Activated naive CD8-positive, alpha-beta T cell treated with anti-CD3 and anti-CD28 coated beads for 36 hours (primary cell): ENCODE data around the gene PPARD. TPM values are rescaled to one million over a fixed set of nuclear protein-coding genes. Genes with fewer than 3 reads are reported as not detected.
"Not testable (repeated sequence)": the region's sequence is repeated elsewhere in the genome, so short reads cannot be mapped to it uniquely, and the experiment has no call there.

Experiments used
- DNase-seq: peaks from one replicate; pipeline ENCODE4 v3.0.0; 2021
- H3K27ac Mint-ChIP-seq: one replicate; pipeline ENCODE4 v1.8.0; 2022; ENCODE audit warnings: mild to moderate bottlenecking, moderate library complexity, mixed read lengths
- H3K27me3 Mint-ChIP-seq: one replicate; pipeline ENCODE4 v1.8.0; 2022; ENCODE audit warnings: mild to moderate bottlenecking, mixed read lengths
- H3K36me3 Mint-ChIP-seq: one replicate; pipeline ENCODE4 v1.8.0; 2021; ENCODE audit warnings: mild to moderate bottlenecking, mixed read lengths
- H3K4me1 Mint-ChIP-seq: one replicate; pipeline ENCODE4 v1.8.0; 2021; ENCODE audit warnings: mixed read lengths
- H3K4me3 Mint-ChIP-seq: one replicate; pipeline ENCODE4 v1.8.0; 2022; ENCODE audit warnings: mild to moderate bottlenecking, moderate library complexity, mixed read lengths
- H3K9me3 Mint-ChIP-seq: one replicate; pipeline ENCODE4 v1.8.0; 2022; ENCODE audit warnings: mixed read lengths
- total RNA-seq, 2 experiments: library from RNA; stranded (reverse); gene quantifications; one replicate each; pipeline ENCODE4 v1.2.3, GENCODE V29; 2021

PPARD gene
- total RNA-seq, 2 experiments from 2014 or later = 17.0 to 17.8 TPM

DNA sequence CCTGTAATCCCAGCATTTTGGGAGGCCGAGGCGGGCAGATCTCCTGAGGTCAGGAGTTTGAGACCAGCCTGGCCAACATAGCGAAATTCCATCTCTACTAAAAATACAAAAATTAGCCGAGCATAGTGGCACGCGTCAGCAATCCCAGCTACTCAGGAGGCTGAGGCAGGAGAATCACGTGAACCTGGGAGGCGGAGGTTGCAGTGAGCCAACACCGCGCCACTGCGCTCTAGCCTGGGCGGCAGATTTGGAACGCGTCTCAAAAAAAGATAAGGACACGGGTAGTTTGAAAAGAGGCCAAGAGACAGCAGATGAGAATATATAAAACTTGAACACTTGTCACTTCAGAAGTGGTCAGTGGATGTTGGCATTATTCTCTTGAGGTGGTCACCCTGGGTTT, 35.2 kb upstream of the PPARD start:
- not testable (repeated sequence) for H3K27me3 Mint-ChIP-seq, DNase-seq, H3K9me3 Mint-ChIP-seq, H3K4me3 Mint-ChIP-seq
- peaks cover 75% of the 10 kb centered on the region for H3K4me1 Mint-ChIP-seq
- peak overlapping the region; percentile 39 for H3K27ac Mint-ChIP-seq
- peaks cover 46% of the 10 kb centered on the region for H3K36me3 Mint-ChIP-seq

DNA sequence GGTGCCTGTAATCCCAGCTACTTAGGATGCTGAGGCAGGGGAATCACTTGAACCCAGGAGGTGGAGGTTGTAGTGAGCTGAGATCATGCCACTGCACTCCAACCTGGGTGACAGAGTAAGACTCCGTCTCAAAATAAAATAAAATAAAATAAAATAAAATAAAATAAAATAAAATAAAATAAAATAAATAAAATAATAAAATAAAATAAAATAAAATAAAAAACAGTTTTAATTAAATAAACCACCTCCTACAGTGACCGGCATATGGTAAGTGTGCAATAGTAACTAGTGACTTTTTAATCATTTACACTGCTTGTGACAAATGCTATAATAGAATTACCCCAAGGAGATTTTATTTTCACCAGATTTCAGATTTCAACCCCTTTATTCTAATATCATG, 33.8 kb upstream of the PPARD start:
- not testable (repeated sequence) for H3K27ac Mint-ChIP-seq, H3K4me3 Mint-ChIP-seq, DNase-seq, H3K27me3 Mint-ChIP-seq, H3K9me3 Mint-ChIP-seq
- Mint-ChIP-seq H3K36me3 (peaks cover 51% of the 10 kb centered on the region), H3K4me1 (peaks cover 72% of the 10 kb centered on the region)

DNA sequence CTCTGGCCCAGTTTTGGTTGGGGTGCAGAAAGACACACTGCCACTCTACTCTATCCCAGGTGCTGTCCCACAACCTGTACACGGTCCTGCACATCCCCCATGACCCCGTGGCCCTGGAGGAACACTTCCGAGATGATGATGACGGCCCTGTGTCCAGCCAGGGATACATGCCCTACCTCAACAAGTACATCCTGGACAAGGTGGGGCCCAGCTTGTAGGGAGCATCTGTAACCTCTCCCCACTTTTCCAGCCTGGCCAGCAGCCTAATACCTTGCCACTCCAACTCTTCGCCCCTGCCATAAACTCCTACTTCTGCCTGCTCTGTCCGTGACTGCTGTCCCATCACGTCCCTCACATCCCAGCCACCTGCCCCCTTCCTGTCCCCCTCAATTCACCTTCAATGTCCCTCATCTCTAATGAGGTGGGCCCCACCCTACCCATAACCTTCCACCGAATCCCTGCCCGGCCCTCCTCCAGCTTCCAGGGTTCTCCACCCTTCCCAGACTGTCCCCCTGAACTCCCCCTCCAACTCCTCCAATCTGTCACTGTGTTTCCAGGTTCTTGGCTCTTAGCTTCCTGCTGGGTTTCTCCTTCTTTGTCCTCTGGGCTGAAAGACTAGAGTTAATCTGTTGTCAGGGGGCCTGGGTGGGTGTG, 32.6 kb upstream of the PPARD start:
- peaks cover 51% of the 10 kb centered on the region for H3K36me3 Mint-ChIP-seq
- H3K27ac Mint-ChIP-seq = peak overlapping the region; percentile 95
- H3K4me1 Mint-ChIP-seq = peaks cover 72% of the 10 kb centered on the region
- H3K27me3 Mint-ChIP-seq = no peaks in the 10 kb centered on the region
- no peaks in the 10 kb centered on the region for H3K9me3 Mint-ChIP-seq
- H3K4me3 Mint-ChIP-seq = peak overlapping the region; percentile 47
- DNase-seq = no peak

DNA sequence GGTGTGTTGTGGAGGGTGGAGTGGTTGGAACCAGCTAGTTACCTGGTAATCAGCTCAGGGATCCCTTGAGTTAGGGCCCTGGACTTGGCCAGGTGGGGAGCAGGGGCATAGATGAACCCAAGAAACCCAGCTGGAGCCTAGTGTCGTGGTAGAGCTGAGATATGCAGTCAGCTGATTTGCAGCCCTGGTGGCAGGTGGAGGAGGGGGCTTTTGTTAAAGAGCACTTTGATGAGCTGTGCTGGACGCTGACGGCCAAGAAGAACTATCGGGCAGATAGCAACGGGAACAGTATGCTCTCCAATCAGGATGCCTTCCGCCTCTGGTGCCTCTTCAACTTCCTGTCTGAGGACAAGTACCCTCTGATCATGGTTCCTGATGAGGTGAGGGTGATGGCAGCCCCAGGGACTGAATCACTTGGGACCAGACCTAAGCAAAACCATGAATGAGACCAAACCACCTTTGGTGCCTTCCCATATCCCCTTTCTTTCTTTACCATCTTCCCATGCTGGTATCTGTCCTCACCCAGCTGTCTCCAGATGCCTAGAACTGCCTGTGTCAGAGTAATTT, 32.0 kb upstream of the PPARD start:
- Mint-ChIP-seq H3K4me1 (peaks cover 77% of the 10 kb centered on the region), H3K27me3 (no peaks in the 10 kb centered on the region), H3K9me3 (no peaks in the 10 kb centered on the region), H3K36me3 (peaks cover 56% of the 10 kb centered on the region), H3K27ac (peak overlapping the region; percentile 95), H3K4me3 (peak overlapping the region; percentile 47)
- no peak for DNase-seq

GRCh38 chr6:35311390-35312075, 30.8 kb upstream of the PPARD start:
- peak; percentile 37 for DNase-seq
- Mint-ChIP-seq H3K4me3 (peak overlapping the region; percentile 60), H3K27ac (peak overlapping the region; percentile 95), H3K9me3 (no peaks in the 10 kb centered on the region), H3K27me3 (no peaks in the 10 kb centered on the region), H3K4me1 (peaks cover 82% of the 10 kb centered on the region), H3K36me3 (peaks cover 65% of the 10 kb centered on the region)

GRCh38 chr6:35312076-35312800, 30.1 kb upstream of the PPARD start:
- DNase-seq = no peak
- H3K9me3 Mint-ChIP-seq = no peaks in the 10 kb centered on the region
- H3K4me1 Mint-ChIP-seq = peaks cover 78% of the 10 kb centered on the region
- peaks cover 64% of the 10 kb centered on the region for H3K36me3 Mint-ChIP-seq
- H3K27me3 Mint-ChIP-seq = no peaks in the 10 kb centered on the region
- peak overlapping the region; percentile 95 for H3K27ac Mint-ChIP-seq
- H3K4me3 Mint-ChIP-seq = peak overlapping the region; percentile 60

- H3K27me3 Mint-ChIP-seq = no peaks in the 10 kb centered on the region
These were observed 29.6 kb upstream of the PPARD start for GRCh38 chr6:35312807-35313206.

GRCh38 chr6:35317483-35318195, 24.7 kb upstream of the PPARD start:
- Mint-ChIP-seq H3K27ac (no peak overlapping the region), H3K4me3 (no peak overlapping the region), H3K27me3 (no peaks in the 10 kb centered on the region), H3K36me3 (peaks cover 52% of the 10 kb centered on the region), H3K4me1 (peaks cover 33% of the 10 kb centered on the region), H3K9me3 (no peaks in the 10 kb centered on the region)
- DNase-seq = no peak

More at GRCh38 chr6:35312807-35313206, 29.6 kb upstream of the PPARD start:
- Mint-ChIP-seq H3K27ac (peak overlapping the region; percentile 95), H3K36me3 (peaks cover 66% of the 10 kb centered on the region), H3K4me3 (no peak overlapping the region), H3K9me3 (no peaks in the 10 kb centered on the region), H3K4me1 (peaks cover 73% of the 10 kb centered on the region)
- DNase-seq = no peak

GRCh38 chr6:35318196-35319171, 23.9 kb upstream of the PPARD start:
- peaks cover 50% of the 10 kb centered on the region for H3K36me3 Mint-ChIP-seq
- H3K27me3 Mint-ChIP-seq = no peaks in the 10 kb centered on the region
- no peak overlapping the region for H3K27ac Mint-ChIP-seq
- peaks cover 27% of the 10 kb centered on the region for H3K4me1 Mint-ChIP-seq
- no peak overlapping the region for H3K4me3 Mint-ChIP-seq
- no peaks in the 10 kb centered on the region for H3K9me3 Mint-ChIP-seq
- DNase-seq = no peak

GRCh38 chr6:35319346-35320030, 22.9 kb upstream of the PPARD start:
- no peak for DNase-seq
- H3K4me1 Mint-ChIP-seq = peaks cover 18% of the 10 kb centered on the region
- no peaks in the 10 kb centered on the region for H3K27me3 Mint-ChIP-seq
- H3K27ac Mint-ChIP-seq = no peak overlapping the region
- H3K36me3 Mint-ChIP-seq = peaks cover 46% of the 10 kb centered on the region
- H3K4me3 Mint-ChIP-seq = no peak overlapping the region
- no peaks in the 10 kb centered on the region for H3K9me3 Mint-ChIP-seq

GRCh38 chr6:35320031-35320410, 22.3 kb upstream of the PPARD start:
- no peak for DNase-seq
- peaks cover 41% of the 10 kb centered on the region for H3K36me3 Mint-ChIP-seq
- H3K27me3 Mint-ChIP-seq = no peaks in the 10 kb centered on the region
- no peaks in the 10 kb centered on the region for H3K9me3 Mint-ChIP-seq
- H3K4me3 Mint-ChIP-seq = no peak overlapping the region
- no peak overlapping the region for H3K27ac Mint-ChIP-seq
- peaks cover 13% of the 10 kb centered on the region for H3K4me1 Mint-ChIP-seq

DNA sequence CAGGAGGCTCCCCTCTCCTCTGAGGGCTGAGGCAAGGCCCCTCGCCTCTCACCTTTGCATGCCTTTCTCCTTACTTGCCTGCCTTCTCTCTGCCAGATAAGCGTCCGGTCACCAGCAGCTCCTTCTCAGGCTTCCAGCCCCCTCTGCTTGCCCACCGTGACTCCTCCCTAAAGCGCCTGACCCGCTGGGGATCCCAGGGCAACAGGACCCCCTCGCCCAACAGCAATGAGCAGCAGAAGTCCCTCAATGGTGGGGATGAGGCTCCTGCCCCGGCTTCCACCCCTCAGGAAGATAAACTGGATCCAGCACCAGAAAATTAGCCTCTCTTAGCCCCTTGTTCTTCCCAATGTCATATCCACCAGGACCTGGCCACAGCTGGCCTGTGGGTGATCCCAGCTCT, 21.3 kb upstream of the PPARD start:
- Mint-ChIP-seq H3K9me3 (no peaks in the 10 kb centered on the region), H3K27me3 (no peaks in the 10 kb centered on the region), H3K27ac (peak overlapping the region; percentile 45)

GRCh38 chr6:35327349-35328027, 14.9 kb upstream of the PPARD start:
- DNase-seq = peak; percentile 72
- peaks cover 18% of the 10 kb centered on the region for H3K4me1 Mint-ChIP-seq
- H3K9me3 Mint-ChIP-seq = peaks cover 3% of the 10 kb centered on the region
- H3K4me3 Mint-ChIP-seq = no peak overlapping the region
- no peaks in the 10 kb centered on the region for H3K27me3 Mint-ChIP-seq
- peak overlapping the region; percentile 83 for H3K27ac Mint-ChIP-seq
- peaks cover 17% of the 10 kb centered on the region for H3K36me3 Mint-ChIP-seq

More for the DNA sequence above, 21.3 kb upstream of the PPARD start:
- peaks cover 7% of the 10 kb centered on the region for H3K4me1 Mint-ChIP-seq
- peaks cover 34% of the 10 kb centered on the region for H3K36me3 Mint-ChIP-seq
- no peak overlapping the region for H3K4me3 Mint-ChIP-seq
- no peak for DNase-seq
